ENCODE results near the gene KHDC1. TPM values are rescaled to one million over a fixed set of nuclear protein-coding genes. Genes with fewer than 3 reads are reported as not detected.
"Not testable (repeated sequence)": the region's sequence is repeated elsewhere in the genome, so short reads cannot be mapped to it uniquely, and the experiment has no call there.

Gene KHDC1
- not detected in 2 replicates for total RNA-seq (2014; rRNA removed; shearing (Covaris generic))

GRCh38 chr6:73262671-73263569 is at the start of gene KHDC1:
Gene KHDC1 (minus strand): TSS chr6:73263196. CDS start chr6:73242517, 20,679 bp downstream.
- no peak for DNase-seq (ENCODE audit: low spot score)

- DNase-seq (ENCODE audit: low spot score): not testable (repeated sequence)
These were observed 47.5 kb upstream of the KHDC1 start for GRCh38 chr6:73310503-73310845.

GRCh38 chr6:73309785-73310502 is 46.9 kb upstream of the KHDC1 start:
- DNase-seq (ENCODE audit: low spot score): no peak

GRCh38 chr6:73309535-73309784 is 46.5 kb upstream of the KHDC1 start:
- no peak for DNase-seq (ENCODE audit: low spot score)

- DNase-seq (ENCODE audit: low spot score): no peak
These were observed 45.9 kb upstream of the KHDC1 start for GRCh38 chr6:73308712-73309534.

- not testable (repeated sequence) for DNase-seq (ENCODE audit: low spot score)
These were observed 40.8 kb upstream of the KHDC1 start for GRCh38 chr6:73303773-73304172.

GRCh38 chr6:73302339-73302738 is 39.3 kb upstream of the KHDC1 start:
- DNase-seq (ENCODE audit: low spot score): no peak

GRCh38 chr6:73299151-73299971 is 36.4 kb upstream of the KHDC1 start:
- DNase-seq (ENCODE audit: low spot score): no peak

GRCh38 chr6:73293331-73293730 is 30.3 kb upstream of the KHDC1 start:
- no peak for DNase-seq (ENCODE audit: low spot score)

GRCh38 chr6:73290435-73290834 is 27.4 kb upstream of the KHDC1 start:
- no peak for DNase-seq (ENCODE audit: low spot score)

GRCh38 chr6:73286752-73287151 is 23.8 kb upstream of the KHDC1 start:
- DNase-seq (ENCODE audit: low spot score): no peak

GRCh38 chr6:73285674-73286283 is 22.8 kb upstream of the KHDC1 start:
- peak; percentile 46 for DNase-seq (ENCODE audit: low spot score)

- DNase-seq (ENCODE audit: low spot score): no peak
These were observed 19.9 kb upstream of the KHDC1 start for GRCh38 chr6:73282871-73283270.

- DNase-seq (ENCODE audit: low spot score): not testable (repeated sequence)
These were observed 18.7 kb upstream of the KHDC1 start for GRCh38 chr6:73281684-73282083.

GRCh38 chr6:73269296-73269695 is 6.3 kb upstream of the KHDC1 start:
- not testable (repeated sequence) for DNase-seq (ENCODE audit: low spot score)

- DNase-seq (ENCODE audit: low spot score): not testable (repeated sequence)
These were observed 5.9 kb upstream of the KHDC1 start for GRCh38 chr6:73268896-73269295.

- peak; percentile 5 for DNase-seq (ENCODE audit: low spot score)
These were observed 1.4 kb upstream of the KHDC1 start for GRCh38 chr6:73264446-73264845.

GRCh38 chr6:73263570-73263909 is 544 bp upstream of the KHDC1 start:
- DNase-seq (ENCODE audit: low spot score): no peak

GRCh38 chr6:73258721-73259120 is 4.3 kb downstream of the KHDC1 start:
- peak; percentile 1 for DNase-seq (ENCODE audit: low spot score)

GRCh38 chr6:73254323-73254722 is 8.7 kb downstream of the KHDC1 start:
- DNase-seq (ENCODE audit: low spot score): not testable (repeated sequence)

GRCh38 chr6:73252703-73253102 is 10.3 kb downstream of the KHDC1 start:
- no peak for DNase-seq (ENCODE audit: low spot score)

Measured in HT-29 (cell line).